HG03280 (cell line): ENCODE measurements around the gene ACTC1.
"Not testable (repeated sequence)": the region's sequence is repeated elsewhere in the genome, so short reads cannot be mapped to it uniquely, and the experiment has no call there.

Experiments used
- ATAC-seq: cut with Tn5 transposase; IDR thresholded peaks from one replicate; pipeline ENCODE4 v1.9.1; 2021; ENCODE audit warnings: mild to moderate bottlenecking, moderate library complexity; ENCODE audit not compliant: unreplicated experiment

The ACTC1 gene

GRCh38 chr15:34795267-34796081, at the start of gene ACTC1:
Gene ACTC1, minus strand, starts transcription at chr15:34795549. Its CDS starts 741 bp downstream, at chr15:34794808.
- ATAC-seq = no peak

DNA sequence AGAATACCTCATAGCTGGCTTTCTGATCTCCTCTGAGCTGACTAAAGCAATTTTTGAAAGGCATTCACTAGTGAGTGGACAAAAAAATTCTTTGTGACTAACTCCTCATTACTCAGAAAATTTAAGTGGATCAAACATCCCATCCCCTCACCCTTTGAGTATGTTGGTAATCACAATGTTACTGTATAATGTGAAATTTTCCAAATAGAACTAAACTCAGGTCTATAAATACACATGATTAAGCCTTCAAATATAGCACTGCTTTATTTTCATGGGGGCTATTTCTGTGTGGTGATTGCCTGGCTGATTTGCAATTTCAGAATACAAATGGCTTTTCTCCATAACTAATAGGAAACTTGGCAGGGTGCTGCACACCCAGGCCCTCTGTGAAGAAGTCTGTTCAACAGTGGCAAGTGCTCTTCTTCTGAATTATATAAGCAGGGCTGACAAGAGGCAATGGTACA, 45.9 kb upstream of the ACTC1 start:
- no peak for ATAC-seq

DNA sequence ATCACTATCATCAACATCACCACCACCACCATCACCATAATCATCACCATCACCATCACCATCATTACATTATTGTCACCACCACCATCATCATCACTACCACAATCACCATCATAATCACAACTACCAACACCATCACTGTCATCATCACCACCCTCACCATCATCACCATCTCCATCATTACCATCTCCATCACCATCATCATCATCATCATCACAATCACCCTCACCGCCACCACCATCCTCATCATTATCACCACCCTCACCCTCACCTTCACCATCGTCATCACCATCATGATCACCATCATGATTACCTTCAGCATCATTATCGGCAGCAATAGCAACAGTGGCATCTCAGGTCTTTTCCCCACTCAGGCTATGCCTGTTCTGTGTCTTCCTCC, 42.9 kb upstream of the ACTC1 start:
- no peak for ATAC-seq

DNA sequence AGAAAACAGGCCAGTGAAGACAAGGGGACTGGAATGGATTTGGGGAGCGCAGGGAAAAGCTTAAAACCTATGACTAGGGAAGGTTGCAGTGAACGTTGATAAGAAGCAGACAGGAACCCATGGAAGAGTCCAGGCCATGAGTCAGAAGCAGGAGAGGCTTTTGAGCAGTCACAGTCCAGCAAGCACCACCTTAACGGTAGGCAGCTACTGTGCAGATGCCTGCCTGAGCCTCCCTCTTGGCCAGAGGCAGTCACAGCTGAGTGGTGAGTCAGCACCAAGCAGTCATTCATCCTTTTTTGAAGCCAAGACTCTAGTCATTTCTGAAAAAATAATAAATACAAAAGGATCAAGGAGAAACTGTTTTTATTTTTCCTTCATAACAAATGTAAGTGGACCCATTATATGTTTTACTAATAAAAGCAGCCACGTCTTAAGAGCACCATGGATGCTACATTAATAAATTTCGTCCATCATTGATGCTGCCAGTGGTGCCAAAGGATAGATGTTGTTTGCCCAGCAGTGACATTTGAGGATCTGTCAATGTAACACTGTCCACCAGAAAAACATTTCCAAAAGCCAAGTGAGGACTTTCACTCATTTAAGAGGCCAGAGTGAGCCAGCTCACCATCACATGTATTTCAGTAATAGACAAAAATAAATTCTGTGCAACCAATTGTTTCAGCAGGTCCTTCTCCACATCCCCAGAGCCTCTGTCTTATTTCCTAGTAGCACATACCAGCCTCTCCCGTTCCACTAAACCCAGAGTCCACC, 42.1 kb upstream of the ACTC1 start:
- ATAC-seq = no peak

- no peak for ATAC-seq
Measured at GRCh38 chr15:34828145-34828911, 33.0 kb upstream of the ACTC1 start.

- ATAC-seq = no peak
Measured at GRCh38 chr15:34821831-34822230, 26.5 kb upstream of the ACTC1 start.

DNA sequence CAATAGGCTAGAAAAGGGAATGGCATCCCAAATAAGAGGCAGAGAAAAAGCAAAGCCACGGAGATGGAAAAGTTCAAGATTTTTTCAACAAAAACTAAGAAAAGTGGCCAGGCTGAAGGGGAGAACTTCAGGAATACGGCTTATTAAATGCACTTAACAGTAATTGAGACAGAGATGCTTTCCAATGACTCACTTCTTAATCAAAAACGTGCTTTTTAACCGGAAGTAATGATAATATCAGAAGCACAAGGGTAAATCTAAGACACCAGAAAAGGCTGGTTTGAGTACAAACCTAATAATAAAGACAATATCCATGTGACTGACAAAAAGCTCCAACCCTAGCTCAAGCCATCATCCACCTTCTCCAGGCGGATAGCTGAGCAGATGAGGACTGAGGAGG, 24.8 kb upstream of the ACTC1 start:
- ATAC-seq = no peak

DNA sequence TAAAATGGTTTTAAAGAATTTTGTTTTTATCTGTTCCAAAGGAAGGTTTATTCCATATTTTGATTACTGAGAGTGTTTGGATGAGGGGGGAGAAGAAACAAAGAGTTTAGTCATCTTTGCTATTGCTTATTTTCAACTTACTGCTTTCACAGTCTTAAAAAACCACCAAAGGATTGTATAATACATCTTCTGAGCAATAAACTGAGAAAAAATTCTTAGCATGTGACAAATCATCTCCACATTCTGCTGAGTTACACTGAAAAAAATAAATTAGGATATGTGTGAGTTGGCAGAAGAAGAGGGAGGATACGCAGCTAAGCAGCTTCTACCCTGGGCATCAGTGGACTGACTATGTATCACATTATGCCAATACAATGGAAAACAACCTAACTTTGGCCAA, 23.2 kb upstream of the ACTC1 start:
- no peak for ATAC-seq

GRCh38 chr15:34815836-34816235, 20.5 kb upstream of the ACTC1 start:
- no peak for ATAC-seq

DNA sequence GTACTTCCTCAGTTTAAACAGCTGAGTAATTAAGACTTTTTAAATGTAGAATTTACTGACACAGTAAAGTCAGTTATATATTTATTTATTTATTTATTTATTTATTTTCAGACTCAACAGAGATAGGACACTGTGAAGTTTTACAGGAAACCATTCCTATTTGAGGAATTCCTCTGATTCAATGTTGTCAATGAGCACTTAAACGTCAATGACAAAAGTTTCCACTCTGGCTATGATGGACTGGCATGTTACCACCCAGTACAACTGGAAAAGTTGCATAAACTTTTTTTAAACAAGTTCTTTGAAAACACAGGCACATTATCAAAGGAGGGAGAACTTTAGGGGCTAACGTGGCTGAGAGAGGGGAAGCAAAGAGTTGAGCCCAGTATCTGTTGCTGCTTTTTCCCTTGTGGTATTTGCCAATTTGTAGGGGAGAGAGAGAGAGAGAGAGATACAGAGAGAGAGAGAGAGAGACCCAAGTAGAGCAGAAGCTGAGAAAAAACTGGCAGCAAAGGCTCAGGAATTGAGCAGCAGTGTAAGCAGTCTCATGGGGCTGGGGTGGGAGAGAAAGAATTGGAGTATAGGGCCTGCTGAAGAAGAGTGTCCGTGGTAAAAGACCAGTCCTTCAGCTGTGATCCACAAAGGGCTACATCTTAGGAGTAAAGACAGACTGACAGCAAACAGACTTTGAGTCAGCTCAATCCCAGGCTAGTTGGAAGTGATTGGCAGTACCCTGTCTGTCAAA, 18.3 kb upstream of the ACTC1 start:
- no peak for ATAC-seq

- not testable (repeated sequence) for ATAC-seq
Measured at GRCh38 chr15:34812868-34813365, 17.6 kb upstream of the ACTC1 start.

DNA sequence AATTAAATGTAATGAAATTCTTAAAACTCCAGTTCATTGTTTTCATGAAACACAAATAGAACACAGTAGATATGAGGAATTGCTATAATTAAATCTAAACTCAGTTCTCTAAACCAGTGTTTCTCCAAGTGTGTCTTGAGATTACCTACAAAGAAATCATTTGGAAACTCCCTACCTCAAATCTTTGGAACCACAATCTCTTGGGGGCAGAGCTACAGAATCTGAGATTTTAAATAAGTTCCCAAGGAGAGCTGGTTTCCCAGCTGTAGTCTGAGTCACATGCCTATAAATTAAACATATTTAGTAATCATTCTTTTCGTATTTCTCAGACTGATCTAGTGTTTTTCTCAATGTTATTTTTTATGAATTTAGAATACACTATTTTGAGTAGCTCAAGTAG, 17.0 kb upstream of the ACTC1 start:
- ATAC-seq = no peak

- no peak for ATAC-seq
Measured at GRCh38 chr15:34810443-34811129, 15.2 kb upstream of the ACTC1 start.

DNA sequence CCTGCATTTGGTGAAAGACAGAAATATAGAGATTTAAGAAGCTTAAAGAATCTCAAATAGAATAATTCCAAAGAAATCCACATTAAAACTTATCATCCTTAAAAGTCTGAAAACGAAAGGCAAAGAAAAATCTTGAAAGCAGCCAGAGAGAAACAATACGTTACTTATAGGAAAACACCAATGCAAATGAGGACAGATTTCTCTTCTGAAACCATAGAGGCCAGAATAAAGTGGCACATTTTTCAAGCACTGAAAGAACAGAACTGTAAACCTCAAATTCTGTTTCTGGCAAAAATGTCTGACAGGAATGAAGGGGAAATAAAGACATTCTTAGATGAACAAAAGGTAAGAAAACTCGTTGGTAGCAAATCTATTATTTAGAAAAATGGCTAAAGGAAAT, 13.8 kb upstream of the ACTC1 start:
- no peak for ATAC-seq

- no peak for ATAC-seq
Measured at GRCh38 chr15:34808016-34808415, 12.7 kb upstream of the ACTC1 start.

GRCh38 chr15:34807241-34807640, 11.9 kb upstream of the ACTC1 start:
- not testable (repeated sequence) for ATAC-seq

GRCh38 chr15:34804776-34805175, 9.4 kb upstream of the ACTC1 start:
- no peak for ATAC-seq

DNA sequence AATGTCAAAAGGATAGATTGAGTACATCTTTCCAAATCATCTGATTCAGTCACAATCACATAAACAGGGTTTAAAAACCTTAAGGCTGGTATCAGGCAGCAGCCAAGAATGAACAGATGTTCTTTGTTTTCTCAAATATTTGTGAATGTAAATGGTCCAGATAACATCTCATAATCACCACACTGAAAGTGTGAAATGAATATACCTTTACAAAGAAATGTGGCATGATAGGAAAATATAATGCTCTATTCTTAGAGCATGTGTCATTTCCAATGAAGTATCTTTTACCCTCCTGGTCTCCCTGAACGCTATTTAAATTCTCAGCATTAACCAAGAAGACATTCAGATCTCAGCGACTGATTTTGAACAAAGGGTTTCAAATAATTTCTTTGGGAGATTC, 8.8 kb upstream of the ACTC1 start:
- no peak for ATAC-seq

DNA sequence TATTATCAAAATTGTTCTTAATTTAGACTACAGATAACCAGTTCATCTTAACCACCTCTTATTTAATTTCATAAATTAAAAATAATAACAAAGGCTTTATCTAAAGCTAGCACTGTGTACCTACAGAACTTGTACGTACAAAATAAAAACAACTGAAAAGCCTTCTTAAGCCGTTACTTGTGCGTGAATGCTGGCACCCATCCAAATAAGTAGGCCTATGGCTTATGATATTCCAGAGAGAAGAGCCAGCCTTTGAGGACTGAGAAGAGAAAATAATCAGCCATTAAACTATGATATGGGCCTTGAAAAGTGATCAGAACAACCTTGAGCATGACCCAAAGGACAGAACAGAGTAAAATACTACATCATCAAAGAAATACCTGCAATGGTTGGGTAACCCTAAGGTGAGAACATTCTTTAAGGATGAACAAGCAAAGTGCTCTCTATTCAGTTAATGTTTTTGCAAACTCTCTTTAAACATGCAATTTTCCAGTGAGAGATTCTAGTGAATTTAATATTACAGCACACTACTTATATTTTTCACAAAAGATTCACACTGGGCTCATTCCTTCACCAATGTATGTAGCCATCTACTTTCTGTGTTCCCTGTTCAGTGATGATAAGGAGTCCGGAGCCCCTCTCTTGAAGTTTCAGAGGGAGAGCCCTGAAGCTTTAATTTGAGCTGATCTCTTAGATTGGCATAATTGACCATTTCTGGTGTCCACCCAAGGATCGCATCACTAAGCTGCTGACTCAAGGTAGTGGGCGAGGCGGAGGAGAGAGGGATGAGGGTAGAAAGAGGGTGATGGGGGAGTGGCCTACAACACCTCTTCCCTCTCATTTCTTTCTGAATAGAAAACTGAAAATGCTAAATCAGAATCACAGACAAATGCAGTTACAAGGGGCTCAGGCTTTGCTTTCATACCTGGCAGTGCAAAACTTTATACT, 7.7 kb upstream of the ACTC1 start:
- ATAC-seq = no peak
